HG02571 (cell line): ENCODE results near the gene AGFG1.

Experiments used
- ATAC-seq: cut with Tn5 transposase; IDR thresholded peaks from one replicate; pipeline ENCODE4 v1.9.1; 2021; ENCODE audit warnings: mild to moderate bottlenecking, moderate library complexity; ENCODE audit not compliant: unreplicated experiment

AGFG1 gene, protein sequence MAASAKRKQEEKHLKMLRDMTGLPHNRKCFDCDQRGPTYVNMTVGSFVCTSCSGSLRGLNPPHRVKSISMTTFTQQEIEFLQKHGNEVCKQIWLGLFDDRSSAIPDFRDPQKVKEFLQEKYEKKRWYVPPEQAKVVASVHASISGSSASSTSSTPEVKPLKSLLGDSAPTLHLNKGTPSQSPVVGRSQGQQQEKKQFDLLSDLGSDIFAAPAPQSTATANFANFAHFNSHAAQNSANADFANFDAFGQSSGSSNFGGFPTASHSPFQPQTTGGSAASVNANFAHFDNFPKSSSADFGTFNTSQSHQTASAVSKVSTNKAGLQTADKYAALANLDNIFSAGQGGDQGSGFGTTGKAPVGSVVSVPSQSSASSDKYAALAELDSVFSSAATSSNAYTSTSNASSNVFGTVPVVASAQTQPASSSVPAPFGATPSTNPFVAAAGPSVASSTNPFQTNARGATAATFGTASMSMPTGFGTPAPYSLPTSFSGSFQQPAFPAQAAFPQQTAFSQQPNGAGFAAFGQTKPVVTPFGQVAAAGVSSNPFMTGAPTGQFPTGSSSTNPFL

DNA sequence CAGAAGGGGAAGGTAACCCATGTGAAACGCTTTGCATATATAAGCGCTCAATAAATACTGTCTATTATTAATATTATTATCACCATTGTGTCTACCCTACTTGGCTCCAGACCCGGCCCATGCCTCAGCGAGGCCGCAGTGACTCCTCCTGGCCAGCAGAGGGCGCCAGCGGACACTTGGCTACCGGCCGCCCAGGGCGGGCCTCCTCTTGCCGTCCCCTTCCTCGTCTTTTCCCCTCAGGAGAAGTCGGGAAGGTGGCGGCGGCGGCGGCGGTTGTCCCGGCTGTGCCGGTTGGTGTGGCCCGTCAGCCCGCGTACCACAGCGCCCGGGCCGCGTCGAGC, at the start of gene AGFG1:
AGFG1 (plus strand) TSS at position 233 of the 341 bp plus-strand sequence. CDS start 266 bp downstream, outside the sequence.
- ATAC-seq = peak; percentile 87

GRCh38 chr2:227423656-227424499, 48.1 kb upstream of the AGFG1 start:
- ATAC-seq = no peak

GRCh38 chr2:227428731-227429285, 43.1 kb upstream of the AGFG1 start:
- ATAC-seq = no peak

- no peak for ATAC-seq
Observed at GRCh38 chr2:227430639-227431038, 41.3 kb upstream of the AGFG1 start.

DNA sequence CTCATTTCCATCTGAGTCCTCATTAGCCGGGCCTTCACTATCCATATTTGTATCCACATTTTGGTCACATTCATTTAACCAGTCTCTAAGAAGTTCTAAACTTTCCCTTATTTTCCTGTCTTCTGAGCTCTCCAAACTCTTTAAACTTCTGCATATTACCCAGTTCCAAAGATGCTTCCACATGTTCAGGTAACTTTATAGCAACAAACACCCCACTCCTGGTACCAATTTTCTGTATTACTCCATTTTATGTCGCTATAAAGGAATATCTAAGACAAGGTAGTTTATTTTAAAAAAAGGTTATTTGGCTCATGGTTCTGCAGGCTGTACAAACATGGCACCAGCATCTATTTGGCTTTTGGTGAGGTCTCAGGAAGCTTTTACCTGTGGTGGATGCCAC, 38.8 kb upstream of the AGFG1 start:
- no peak for ATAC-seq

DNA sequence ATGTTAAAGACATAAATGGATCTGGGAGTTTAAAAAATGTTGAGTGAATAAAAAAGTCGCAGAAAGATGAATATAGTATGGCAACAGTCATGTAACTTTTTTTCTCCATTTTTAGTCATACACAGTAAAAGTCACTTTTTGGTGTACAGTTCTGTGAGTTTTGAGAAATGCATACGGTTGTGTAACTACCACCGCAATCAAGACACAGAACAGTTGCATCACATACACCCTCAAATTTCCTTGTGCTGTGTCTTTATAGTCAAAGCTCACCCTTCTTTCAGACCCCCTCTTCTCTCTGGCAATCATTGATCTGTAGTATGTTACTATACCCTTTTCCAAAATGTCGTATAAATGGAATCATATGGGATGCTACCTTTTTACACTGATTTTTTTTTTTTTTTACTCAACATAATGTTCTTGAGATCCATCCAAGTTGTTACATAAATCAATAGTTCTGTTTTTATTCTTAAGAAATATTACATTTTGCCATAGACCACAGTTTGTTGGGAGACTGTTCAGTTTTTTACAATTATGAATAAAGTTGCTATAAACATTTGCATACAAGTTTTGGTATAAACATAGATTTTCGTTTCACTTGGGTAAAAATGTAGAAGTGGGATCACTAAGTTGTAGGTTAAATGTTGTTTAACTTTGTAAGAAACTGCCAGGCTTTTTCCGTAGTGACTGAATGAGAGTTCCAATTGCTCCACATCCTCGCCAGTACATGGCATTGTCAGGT, 35.4 kb upstream of the AGFG1 start:
- ATAC-seq = no peak

DNA sequence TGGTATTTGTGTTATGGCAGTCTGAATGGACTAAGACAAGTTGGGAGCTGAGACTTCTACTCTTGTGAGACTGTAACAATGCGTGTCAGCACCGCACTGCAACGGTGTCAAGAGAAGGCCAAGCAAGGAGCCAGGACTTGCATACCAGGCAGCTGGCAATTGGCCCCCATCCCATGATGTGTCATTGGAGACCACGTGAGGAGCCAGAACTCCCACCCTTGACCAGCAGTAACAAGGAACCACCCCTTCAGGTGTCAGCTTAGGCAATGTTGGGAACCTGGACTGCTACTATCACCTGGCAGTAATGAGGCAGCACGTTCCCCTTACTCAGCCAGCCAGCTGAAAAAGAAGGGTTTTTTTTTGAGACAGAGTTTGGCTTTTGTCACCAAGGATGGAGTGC, 32.7 kb upstream of the AGFG1 start:
- ATAC-seq = no peak

DNA sequence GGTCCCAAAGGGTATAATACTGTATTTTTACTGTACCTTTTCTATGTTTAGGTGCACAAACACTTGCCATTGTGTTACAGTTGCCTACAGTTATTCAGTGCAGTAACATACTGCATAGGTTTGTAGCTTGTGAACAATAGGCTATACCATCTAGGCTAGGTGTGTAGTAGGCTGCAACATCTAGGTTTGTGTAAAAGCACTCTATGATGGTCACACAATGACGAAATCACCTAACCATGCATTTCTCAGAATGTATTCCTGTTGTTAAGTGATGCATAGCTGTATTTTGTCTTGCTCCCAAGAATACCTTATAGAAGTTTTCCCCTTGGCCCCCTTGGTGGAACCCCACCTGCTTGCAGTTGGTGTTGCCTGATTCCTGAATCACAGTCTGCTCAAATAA, 29.3 kb upstream of the AGFG1 start:
- no peak for ATAC-seq

- no peak for ATAC-seq
Observed at GRCh38 chr2:227443889-227444568, 27.9 kb upstream of the AGFG1 start.

DNA sequence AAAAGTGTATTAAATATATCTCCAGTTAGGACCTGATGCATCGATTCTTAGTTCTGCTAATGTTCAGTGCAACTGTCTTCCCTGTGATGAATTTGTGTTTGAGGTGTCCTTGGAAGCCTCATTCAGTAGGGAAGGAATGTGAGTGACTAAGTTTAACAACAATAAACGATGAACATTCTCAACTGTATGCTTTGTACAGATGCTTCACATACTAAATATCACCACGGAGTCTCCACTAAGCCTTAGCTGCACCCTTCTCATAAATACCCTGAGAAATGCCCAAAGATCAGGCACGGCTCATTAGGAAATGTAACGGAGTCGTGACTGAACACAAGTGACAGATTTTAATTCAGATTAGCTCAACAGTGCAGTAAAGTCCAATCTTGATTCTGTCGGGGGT, 24.4 kb upstream of the AGFG1 start:
- ATAC-seq = no peak

- no peak for ATAC-seq
Observed at GRCh38 chr2:227450311-227450841, 21.6 kb upstream of the AGFG1 start.

DNA sequence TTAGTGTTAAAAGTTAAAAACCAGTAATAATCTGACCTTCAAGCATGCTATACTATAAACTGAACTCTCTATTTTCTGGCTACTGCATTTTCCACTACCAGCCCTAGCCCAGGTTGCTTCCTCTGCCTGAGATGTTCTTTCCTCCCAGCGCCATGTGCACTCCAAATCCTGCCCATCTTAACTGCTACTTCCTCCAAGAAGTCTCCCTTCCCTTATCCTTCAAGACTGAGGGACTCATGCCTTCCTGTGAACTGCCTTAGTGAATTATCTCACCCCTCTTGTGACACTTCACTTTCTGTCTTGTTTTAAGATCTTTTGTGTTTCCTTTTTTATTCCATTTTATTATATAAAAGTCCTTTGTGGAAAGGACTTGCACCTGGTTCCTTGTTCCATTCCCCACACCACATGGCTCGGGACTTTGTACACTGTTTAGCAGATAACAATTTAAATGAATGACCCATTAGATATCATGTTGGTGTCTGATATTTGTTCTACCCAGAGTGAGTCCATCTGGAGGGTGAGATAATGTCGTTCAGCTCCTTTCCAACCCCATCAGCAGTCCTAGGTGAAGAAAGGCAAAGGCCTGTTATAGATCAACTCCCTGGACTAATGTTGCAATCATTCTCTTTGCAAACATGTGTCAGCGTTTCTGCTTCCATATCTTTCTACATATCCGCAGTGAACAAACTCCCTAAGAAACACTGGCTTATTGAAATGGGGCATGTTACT, 20.9 kb upstream of the AGFG1 start:
- no peak for ATAC-seq

DNA sequence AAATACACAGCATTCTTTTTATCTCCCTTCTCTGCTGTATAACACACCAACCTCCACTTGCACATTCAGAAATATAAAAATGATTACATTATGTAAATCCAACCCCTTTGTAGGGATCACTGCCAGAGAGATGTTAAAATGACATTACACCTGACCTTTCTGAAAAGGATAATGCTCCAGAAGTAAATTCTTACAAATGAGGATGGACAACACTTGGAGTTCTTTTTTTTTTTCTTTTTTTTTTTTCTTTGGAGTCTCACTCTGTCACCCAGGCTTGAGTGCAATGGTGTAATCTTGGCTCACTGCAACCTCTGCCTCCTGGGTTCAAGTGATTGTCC, 20.3 kb upstream of the AGFG1 start:
- ATAC-seq = no peak

DNA sequence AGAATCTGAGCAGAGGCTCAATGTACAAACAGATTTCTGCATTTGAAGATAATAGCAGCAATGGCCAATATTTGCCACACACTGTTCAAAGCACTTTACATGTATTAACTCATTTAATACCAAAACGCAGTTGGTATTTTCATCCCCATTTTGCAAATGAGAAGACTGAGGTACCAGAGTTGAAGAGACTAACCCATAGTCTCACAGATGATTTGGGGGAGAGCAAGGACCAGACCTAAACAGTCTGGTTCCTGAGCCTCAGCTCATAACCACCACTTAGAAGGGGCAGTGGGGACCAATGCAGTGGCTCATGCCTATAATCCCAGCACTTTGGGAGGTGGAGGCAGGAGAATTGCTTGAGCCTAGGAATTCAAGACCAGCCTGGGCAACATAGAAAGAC, 18.1 kb upstream of the AGFG1 start:
- no peak for ATAC-seq

DNA sequence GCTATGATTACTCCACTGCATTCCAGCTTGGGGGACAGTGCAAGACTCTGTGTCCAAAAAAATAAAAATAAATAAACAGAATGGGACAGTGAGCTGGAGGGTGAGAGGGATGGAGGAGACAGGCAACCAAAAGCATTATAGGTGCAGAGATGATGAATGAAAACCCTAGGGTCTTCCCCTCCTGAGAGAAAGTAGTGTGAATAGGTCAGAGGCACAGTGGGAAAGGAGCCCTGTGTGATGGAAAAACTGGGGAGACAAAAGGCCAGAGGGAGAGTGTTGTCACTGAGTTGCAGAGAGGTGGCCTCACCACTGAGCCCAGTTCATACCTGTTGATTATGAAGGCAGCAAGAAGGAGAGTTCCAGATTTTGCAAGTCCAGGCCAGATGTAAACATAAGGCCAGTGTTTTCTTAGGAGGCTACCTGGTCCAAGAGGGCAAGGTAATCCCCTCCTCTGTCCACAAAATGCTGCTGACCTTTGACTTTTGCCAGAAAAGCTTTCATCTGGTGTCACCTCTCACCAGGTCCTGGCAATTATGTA, 17.6 kb upstream of the AGFG1 start:
- no peak for ATAC-seq

DNA sequence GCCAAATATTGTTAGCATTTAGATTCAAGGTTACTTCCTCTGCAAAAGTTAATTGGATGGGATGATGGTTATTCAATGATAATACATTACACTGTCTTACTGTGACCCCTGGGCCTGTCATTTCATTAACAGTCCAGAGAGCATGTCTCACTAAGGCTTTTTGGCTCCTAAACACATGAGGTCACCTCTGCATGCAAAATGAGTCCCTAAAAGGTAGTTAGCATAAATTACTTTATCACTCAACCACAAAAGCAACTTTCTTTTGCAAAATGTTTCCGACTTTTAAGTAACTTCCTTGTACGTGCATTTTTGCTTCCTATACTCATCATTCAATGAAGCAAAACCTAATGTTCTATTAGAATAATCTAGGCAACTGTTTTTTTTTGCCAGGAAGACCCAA, 16.8 kb upstream of the AGFG1 start:
- ATAC-seq = no peak

- ATAC-seq = no peak
Observed at GRCh38 chr2:227456102-227456501, 15.9 kb upstream of the AGFG1 start.

GRCh38 chr2:227456772-227457171, 15.2 kb upstream of the AGFG1 start:
- no peak for ATAC-seq

- ATAC-seq = no peak
Observed at GRCh38 chr2:227460070-227460485, 11.9 kb upstream of the AGFG1 start.
